OCI-LY3 (cell line): ENCODE measurements around the gene RUFY1.
"Not testable (repeated sequence)": the region's sequence is repeated elsewhere in the genome, so short reads cannot be mapped to it uniquely, and the experiment has no call there.

Experiments used
- CTCF ChIP-seq: fragments of 200-600, 300-600 bp; sonication (generic); IDR thresholded peaks from 2 replicates; pipeline ENCODE4 v1.5.1; 2014; ENCODE audit warnings: antibody characterized with exemption, low read length, low read depth
- EZH2phosphoT487 ChIP-seq: fragments of 200-600 bp; shearing (Covaris generic); IDR thresholded peaks from 2 replicates; pipeline ENCODE4 v1.6.1; 2018; ENCODE audit warnings: antibody characterized with exemption, mixed run types, low read depth

GRCh38 chr5:179519416-179520070 is 30.8 kb upstream of the RUFY1 start:
- not testable (repeated sequence) for TF ChIP-seq CTCF, EZH2phosphoT487
